ENCODE data around the gene GGA2. TPM values are rescaled to one million over a fixed set of nuclear protein-coding genes. Genes with fewer than 3 reads are reported as not detected.
"Not testable (repeated sequence)": the region's sequence is repeated elsewhere in the genome, so short reads cannot be mapped to it uniquely, and the experiment has no call there.

Gene GGA2
- total RNA-seq, 8 experiments from 2014 or later, result 14.3 to 50.0 (median 19.8) TPM

DNA sequence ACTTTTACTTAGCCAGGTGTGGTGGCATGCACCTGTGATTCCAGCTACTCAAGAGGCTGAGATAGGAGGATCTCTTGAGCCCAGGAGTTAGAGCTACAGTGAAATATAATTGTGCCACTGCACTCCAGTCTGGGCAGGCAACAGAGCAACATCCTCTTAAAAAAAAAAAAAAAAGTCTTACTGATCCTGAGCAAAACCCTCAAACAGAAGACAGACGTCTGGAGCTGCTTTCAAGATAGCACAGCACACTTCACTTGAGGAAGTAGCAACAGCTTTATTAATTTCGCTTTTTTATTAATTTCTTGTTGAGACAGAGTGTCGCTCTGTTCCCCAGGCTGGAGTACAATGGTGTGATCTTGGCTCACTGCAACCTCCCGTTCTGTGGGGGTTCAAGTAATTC lies 10.2 kb upstream of the GGA2 start:
- Histone ChIP-seq H3K4me1 (replicated peaks in 1 of 2) (no peaks in the 10 kb centered on the region), H3K27ac (no peak overlapping the region), H3K4me3 (no peak overlapping the region)
- ATAC-seq (replicated peaks in 6 of 8), result no peak
- 50 to 100% (median 85%) methylated on average over 1 to 3 of the region's 4 CpGs; no CpG with 5 or more reads in 3 of the 10 experiments for WGBS, 10 experiments
- in situ Hi-C loops (cut with MboI; ENCODE audit: low pct_unique_long_range_greater_than_20kb in 2 of 9, low sequenced_read_pairs in 9 of 9, unreplicated experiment in 9 of 9), result no loop called here

DNA sequence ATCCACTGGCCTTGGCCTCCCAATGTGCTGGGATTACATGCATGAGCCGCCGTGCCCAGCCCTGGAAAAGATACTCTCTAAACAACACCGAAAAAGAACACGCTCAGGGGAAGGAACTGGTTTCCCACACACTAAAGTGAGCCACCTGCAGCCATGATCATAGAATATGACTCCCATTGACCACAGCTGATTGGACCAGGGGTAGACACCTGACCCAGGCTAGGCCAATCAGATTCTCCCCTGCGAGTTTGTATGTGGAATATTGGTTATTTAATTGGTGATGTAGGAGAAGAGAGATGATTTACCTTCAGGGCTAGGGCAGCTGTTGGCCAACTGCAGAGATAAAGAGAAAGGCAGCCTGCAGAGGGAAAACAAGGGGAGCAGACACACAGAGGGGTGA lies 9.0 kb upstream of the GGA2 start:
- 80 to 100% (median 94%) methylated on average over 1 to 5 of the region's 5 CpGs; no CpG with 5 or more reads in 5 of the 10 experiments for WGBS, 10 experiments
- Histone ChIP-seq H3K4me3 (no peak overlapping the region), H3K4me1 (replicated peaks in 1 of 2) (no peaks in the 10 kb centered on the region), H3K27ac (no peak overlapping the region)
- in situ Hi-C loops (cut with MboI; ENCODE audit: low pct_unique_long_range_greater_than_20kb in 2 of 9, low sequenced_read_pairs in 9 of 9, unreplicated experiment in 9 of 9), result no loop called here
- peak in 1 of 8 experiments; percentile 25 for ATAC-seq (replicated peaks in 6 of 8)

DNA sequence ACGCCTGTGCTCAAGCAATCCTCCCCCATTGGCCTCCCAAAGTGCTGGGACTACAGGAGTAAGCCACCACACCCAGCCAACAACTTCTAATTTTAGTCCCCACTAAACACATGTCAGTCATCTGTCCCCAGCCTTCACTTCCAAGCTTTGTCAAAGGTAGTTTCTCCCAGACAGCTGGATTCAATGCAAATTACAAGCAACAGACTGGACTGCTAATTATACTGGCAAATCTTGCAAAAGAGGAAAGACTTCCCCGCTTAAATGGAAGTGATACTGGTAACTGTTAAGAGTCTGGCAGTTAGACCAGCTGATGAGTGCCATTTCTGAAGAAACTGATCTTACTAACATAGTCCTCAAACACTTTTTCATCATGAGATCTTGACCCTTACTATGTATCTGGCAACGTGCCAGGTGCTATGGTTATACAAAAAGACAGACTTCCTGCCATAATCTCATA lies 8.2 kb upstream of the GGA2 start:
- no peaks in the 10 kb centered on the region for H3K4me1 ChIP-seq (replicated peaks in 1 of 2)
- in situ Hi-C loops (cut with MboI; ENCODE audit: low pct_unique_long_range_greater_than_20kb in 2 of 9, low sequenced_read_pairs in 9 of 9, unreplicated experiment in 9 of 9), result no loop called here
- ATAC-seq (replicated peaks in 6 of 8), result peak in 3 of 8 experiments; percentile 57 to 93 (median 89)
- no peak overlapping the region for H3K27ac ChIP-seq
- 0 to 100% (median 88%) methylated on average over 1 to 3 of the region's 3 CpGs for WGBS, 10 experiments
- no peak overlapping the region for H3K4me3 ChIP-seq

DNA sequence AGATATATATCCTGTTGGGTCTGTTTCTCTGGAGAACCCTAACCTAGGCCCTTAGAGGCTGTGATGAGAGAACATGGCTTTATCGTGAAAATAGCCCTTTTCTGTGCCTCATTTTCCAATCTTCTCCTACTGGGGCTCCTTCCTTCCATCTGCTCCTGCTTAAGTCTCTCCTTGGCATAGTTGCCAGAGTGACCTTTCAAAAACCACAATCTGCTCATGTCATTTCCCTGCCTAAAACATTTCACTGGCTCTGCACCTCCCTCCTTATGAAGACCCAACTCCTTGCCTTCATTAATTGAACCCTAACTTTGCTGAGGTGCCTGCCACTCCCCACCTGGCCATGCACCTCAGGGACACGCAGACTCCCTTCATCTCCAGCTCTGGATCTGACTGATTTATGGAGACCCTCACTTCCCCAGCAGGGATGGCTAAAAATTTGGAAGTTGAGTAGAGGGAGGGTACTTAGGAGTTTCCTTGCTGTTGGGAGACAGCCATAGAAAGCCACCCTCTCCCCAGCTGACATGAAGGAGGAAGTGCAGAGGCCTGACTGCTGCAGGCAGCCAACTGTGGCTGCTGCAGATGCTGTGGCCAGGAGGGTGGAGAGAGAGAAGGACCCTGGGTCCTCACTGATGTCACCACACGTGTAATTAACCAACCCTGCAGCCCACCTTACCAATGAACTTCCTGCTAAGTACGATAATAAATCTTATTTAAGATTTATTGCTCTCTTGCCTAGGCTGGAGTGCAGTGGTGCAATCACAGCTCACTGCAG lies 6.3 kb upstream of the GGA2 start:
- no peak for ATAC-seq (replicated peaks in 6 of 8)
- no peak overlapping the region for H3K27ac ChIP-seq
- in situ Hi-C loops (cut with MboI; ENCODE audit: low pct_unique_long_range_greater_than_20kb in 2 of 9, low sequenced_read_pairs in 9 of 9, unreplicated experiment in 9 of 9), result no loop called here
- H3K4me3 ChIP-seq, result no peak overlapping the region
- H3K4me1 ChIP-seq (replicated peaks in 1 of 2), result no peaks in the 10 kb centered on the region
- 20 to 100% (median 100%) methylated on average over 1 to 2 of the region's 4 CpGs; no CpG with 5 or more reads in 3 of the 10 experiments for whole genome bisulfite sequencing, 10 experiments

DNA sequence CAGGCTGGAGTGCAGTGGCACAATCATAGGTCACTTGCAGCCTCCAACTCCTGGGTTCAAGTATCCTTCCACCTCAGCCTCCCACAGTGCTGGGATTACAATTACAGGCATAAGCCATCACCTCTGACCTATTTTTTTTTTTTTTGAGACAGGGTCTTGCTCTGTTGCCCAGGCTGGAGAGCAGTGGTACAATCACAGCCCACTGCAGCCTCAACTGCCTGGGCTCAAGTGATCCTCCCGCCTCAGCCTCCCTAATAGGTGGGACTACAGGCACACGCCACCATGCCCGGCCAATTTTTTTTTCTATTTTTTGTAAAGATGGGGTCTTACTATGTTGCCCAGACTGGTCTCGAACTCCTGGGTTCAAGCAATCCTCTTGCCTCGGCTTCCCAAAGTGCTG lies 5.6 kb upstream of the GGA2 start:
- no peak overlapping the region for H3K27ac ChIP-seq
- WGBS, 10 experiments, result 80 to 100% (median 97%) methylated on average over 1 to 5 of the region's 5 CpGs; no CpG with 5 or more reads in 4 of the 10 experiments
- in situ Hi-C loops (cut with MboI; ENCODE audit: low pct_unique_long_range_greater_than_20kb in 2 of 9, low sequenced_read_pairs in 9 of 9, unreplicated experiment in 9 of 9), result no loop called here

DNA sequence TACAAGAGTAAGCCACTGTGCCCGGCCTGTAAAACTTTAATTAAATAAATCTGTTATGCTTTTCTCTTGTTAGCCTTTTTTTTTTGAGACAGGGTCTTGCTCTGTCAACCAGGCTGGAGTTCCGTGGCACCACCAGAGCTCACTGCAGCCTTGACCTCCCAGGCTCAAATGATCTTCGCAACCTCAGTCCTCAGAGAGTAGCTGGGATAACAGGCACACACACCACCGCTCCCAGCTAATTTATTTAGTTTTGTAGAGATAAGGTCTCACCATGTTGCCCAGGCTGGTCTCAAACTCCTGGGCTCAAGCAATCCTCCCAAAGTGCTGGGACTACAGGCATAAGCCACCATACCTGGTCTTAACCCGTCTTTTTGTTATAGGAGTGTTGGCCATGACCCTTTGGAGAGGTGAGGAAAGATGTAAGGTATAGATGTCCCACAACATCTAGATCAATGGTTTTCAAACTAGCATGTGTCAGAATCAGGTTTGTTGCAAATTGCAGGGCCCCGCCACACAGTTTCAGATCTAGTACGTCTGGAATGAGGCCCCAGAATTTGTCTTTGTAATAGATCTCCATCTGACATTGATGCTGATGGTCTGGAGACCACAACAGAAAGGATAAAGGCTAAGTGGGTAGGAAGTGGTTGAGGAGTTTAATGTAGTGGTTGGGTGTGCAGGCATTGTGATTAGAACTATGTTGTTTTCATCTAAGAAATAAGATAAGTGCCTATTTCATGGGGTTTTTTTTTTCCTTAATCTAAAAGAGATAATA lies 4.3 kb upstream of the GGA2 start:
- 51 to 100% (median 92%) methylated on average over 1 to 6 of the region's 7 CpGs; no CpG with 5 or more reads in 2 of the 10 experiments for WGBS, 10 experiments
- Histone ChIP-seq H3K27ac (no peak overlapping the region), H3K4me1 (replicated peaks in 1 of 2) (no peaks in the 10 kb centered on the region), H3K4me3 (no peak overlapping the region)
- ATAC-seq (replicated peaks in 6 of 8), result no peak
- in situ Hi-C loops (cut with MboI; ENCODE audit: low pct_unique_long_range_greater_than_20kb in 2 of 9, low sequenced_read_pairs in 9 of 9, unreplicated experiment in 9 of 9), result no loop called here

More for the DNA sequence above, 5.6 kb upstream of the GGA2 start:
- H3K4me1 ChIP-seq (replicated peaks in 1 of 2), result no peaks in the 10 kb centered on the region
- no peak overlapping the region for H3K4me3 ChIP-seq
- no peak for ATAC-seq (replicated peaks in 6 of 8)

DNA sequence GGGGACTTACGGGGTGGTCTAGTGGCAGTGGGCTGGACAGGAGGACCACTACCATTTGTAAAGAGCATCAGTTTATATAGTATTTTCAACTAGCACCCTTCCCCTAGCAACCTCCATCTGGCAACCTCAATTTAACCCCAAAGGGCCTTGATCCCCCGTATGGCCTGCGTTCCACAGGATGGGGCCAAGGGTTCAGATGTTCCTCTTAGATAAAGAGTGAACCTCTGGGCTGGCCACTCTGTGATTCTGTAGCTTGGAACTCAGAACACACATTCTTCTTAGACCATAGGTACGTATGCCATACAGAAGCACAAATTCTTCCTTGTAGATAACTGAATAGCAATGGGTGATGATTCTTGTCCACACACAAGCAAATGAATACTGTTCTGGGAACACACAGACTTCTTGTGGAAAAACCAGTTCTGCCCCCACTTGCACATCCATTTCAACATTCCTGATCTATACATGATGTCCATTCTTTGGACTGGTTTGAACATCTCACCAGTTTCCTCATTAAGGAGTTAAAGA lies 1.9 kb upstream of the GGA2 start:
- 95 to 100% (median 100%) methylated on average over 1 to 3 of the region's 4 CpGs; no CpG with 5 or more reads in 1 of the 10 experiments for WGBS, 10 experiments

DNA sequence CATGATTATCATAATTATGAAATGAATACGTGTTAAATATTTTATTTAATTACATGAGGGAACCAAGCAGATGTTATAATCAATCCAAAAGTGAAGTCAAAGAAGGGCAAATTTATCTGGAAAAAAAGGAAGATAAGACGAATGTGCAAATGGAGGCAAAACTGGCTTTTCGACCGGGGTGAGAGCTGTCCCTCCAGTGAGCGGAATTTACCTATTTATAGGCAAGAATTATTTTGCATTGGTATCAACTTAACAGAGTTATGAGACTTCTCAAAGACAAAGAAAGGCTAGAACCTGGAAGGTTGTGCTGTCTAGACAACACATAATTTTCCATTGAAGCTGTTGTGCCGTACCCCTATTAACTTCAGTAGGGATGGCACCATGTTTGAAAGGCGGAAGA lies 1.4 kb upstream of the GGA2 start:
- 79 to 100% (median 90%) methylated on average over 5 to 7 of the region's 7 CpGs; no CpG with 5 or more reads in 1 of the 10 experiments for WGBS, 10 experiments
- Histone ChIP-seq H3K4me3 (no peak overlapping the region), H3K4me1 (replicated peaks in 1 of 2) (peaks cover 4 to 6% of the 10 kb centered on the region in 2 donors), H3K27ac (no peak overlapping the region)
- ATAC-seq (replicated peaks in 6 of 8), result no peak
- in situ Hi-C loops (cut with MboI; ENCODE audit: low pct_unique_long_range_greater_than_20kb in 2 of 9, low sequenced_read_pairs in 9 of 9, unreplicated experiment in 9 of 9), result no loop called here

More for the DNA sequence above, 1.9 kb upstream of the GGA2 start:
- no peak for ATAC-seq (replicated peaks in 6 of 8)
- Histone ChIP-seq H3K4me3 (no peak overlapping the region), H3K4me1 (replicated peaks in 1 of 2) (peaks cover 4 to 6% of the 10 kb centered on the region in 2 donors), H3K27ac (no peak overlapping the region)
- in situ Hi-C loops (cut with MboI; ENCODE audit: low pct_unique_long_range_greater_than_20kb in 2 of 9, low sequenced_read_pairs in 9 of 9, unreplicated experiment in 9 of 9), result no loop called here

DNA sequence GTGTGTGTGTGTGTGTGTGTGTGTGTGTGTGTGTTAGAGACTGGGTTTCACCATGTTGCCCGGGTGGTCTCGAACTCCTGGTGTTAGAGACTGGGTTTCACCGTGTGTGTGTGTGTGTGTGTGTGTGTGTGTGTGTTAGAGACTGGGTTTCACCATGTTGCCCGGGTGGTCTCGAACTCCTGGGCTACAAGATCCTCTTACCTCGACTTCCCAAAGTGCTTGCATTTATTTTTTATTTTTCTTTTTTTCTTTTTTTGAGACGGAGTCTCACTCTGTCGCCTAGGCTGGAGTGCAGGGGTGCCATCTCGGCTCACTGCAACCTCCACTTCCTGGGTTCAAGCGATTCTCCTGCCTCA lies 599 bp upstream of the GGA2 start:
- ATAC-seq (replicated peaks in 6 of 8); in situ Hi-C loops (cut with MboI; ENCODE audit: low pct_unique_long_range_greater_than_20kb in 2 of 9, low sequenced_read_pairs in 9 of 9, unreplicated experiment in 9 of 9); H3K27ac ChIP-seq: not testable (repeated sequence)
- Histone ChIP-seq H3K4me3 (peak overlapping the region; percentile 62 to 86 (median 82)), H3K4me1 (replicated peaks in 1 of 2) (peaks cover 7 to 12% of the 10 kb centered on the region in 2 donors)
- WGBS, 10 experiments, result 80 to 100% (median 88%) methylated on average over 1 to 7 of the region's 10 CpGs; no CpG with 5 or more reads in 4 of the 10 experiments

DNA sequence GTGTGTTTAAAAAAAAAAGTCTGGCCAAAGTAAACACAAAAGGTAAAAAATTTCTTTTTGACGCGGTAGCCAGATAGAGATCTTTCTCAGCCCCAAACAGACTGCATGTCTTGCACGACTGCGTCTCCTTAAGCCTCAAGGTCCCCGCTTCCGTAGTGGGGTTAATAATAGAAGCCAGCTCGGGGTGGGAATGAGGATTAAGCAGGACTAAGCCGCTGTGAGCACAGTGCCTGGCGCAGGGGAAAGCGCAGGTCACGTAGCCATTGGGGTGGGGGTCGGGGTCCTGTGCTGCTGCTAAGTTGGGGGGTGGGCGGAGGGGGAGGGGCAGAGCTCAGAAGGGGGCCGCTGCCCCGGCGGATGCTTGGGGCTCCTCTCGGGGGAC lies 521 bp downstream of the GGA2 start:
- Histone ChIP-seq H3K4me3 (peak overlapping the region; percentile 62 to 86 (median 82)), H3K4me1 (replicated peaks in 1 of 2) (peaks cover 19 to 22% of the 10 kb centered on the region in 2 donors), H3K27ac (peak overlapping the region; percentile 83 to 91)
- 0 to 3% methylated on average over 2 to 5 of the region's 17 CpGs; no CpG with 5 or more reads in 8 of the 10 experiments for WGBS, 10 experiments
- peak in 6 of 8 experiments; percentile 18 to 66 (median 46) for ATAC-seq (replicated peaks in 6 of 8)
- in situ Hi-C loops (cut with MboI; ENCODE audit: low pct_unique_long_range_greater_than_20kb in 2 of 9, low sequenced_read_pairs in 9 of 9, unreplicated experiment in 9 of 9), result no loop called here

DNA sequence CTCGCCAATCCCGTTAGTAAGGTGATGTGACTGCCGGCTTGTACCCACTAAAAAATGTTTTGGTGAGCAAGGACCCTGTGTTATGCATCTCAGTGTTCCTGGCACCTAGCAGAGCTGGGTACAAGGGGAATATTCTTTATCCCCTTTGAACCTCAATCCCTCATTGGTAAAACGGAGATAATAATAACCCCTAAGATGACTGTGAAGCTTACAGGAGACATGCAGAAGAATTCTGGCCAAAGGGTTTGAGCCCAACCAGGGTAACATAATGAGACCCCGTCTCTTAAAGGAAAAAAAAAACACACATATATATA lies 896 bp downstream of the GGA2 start:
- in situ Hi-C loops (cut with MboI; ENCODE audit: low pct_unique_long_range_greater_than_20kb in 2 of 9, low sequenced_read_pairs in 9 of 9, unreplicated experiment in 9 of 9), result no loop called here
- H3K4me1 ChIP-seq (replicated peaks in 1 of 2), result peaks cover 22 to 26% of the 10 kb centered on the region in 2 donors
- H3K4me3 ChIP-seq, result peak overlapping the region; percentile 62 to 86 (median 82)
- peak in 1 of 8 experiments; percentile 1 for ATAC-seq (replicated peaks in 6 of 8)
- H3K27ac ChIP-seq, result peak overlapping the region in 1 of 2 donors; percentile 91
- 0% methylated on average over 1 to 3 of the region's 5 CpGs; no CpG with 5 or more reads in 4 of the 10 experiments for WGBS, 10 experiments

DNA sequence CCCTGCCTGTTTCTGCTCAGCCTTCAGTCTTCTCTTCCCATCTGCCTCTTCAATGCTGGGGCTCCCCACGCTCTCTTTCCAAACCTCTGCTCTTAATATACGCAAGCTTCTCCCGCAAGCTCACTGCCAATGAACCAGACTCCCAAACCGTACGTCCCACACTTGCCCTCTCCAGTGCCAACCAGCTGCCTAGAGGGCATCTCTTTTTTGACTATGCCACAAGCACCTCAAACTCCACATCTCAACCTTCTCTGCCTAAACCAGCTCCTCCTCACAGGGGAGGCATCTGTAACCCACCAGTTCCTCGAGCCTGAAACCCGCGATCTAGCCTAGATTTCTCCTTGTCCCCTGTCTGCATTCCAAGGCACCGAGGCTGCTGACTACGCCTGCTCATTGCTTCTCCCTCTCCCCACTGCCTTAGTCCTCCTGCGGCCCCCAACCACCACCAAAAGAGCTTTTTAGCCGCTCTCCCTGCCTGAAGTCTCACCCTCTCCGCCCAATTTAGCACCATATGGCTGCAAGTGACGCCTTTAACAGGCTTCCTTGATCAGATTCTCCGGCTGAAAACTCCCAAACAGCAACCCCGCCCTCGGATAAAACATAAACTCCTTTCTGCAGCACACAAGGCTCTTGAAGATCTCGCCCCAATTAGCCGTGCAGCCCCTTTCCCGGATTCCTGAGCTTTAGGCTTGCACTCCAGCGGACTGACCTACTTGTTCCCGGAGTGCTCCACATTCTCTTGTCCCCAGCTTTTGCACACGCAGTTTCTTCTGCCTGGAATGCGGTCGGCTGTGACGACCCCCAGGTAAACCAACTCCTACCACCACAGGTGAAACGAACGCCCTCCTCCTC lies 1.5 kb downstream of the GGA2 start:
- ATAC-seq (replicated peaks in 6 of 8), result peak in 3 of 8 experiments; percentile 11 to 30 (median 17)
- in situ Hi-C loops (cut with MboI; ENCODE audit: low pct_unique_long_range_greater_than_20kb in 2 of 9, low sequenced_read_pairs in 9 of 9, unreplicated experiment in 9 of 9), result no loop called here
- Histone ChIP-seq H3K4me1 (replicated peaks in 1 of 2) (peaks cover 28 to 32% of the 10 kb centered on the region in 2 donors), H3K4me3 (peak overlapping the region; percentile 62 to 86 (median 82)), H3K27ac (peak overlapping the region; percentile 18 to 91)
- 2 to 60% (median 18%) methylated on average over 4 to 19 of the region's 28 CpGs; no CpG with 5 or more reads in 2 of the 10 experiments for WGBS, 10 experiments

Measured in motor neuron (in vitro differentiated cells).